ENCODE results near the gene CNOT11.
"Not testable (repeated sequence)": the region's sequence is repeated elsewhere in the genome, so short reads cannot be mapped to it uniquely, and the experiment has no call there.

CNOT11 gene

DNA sequence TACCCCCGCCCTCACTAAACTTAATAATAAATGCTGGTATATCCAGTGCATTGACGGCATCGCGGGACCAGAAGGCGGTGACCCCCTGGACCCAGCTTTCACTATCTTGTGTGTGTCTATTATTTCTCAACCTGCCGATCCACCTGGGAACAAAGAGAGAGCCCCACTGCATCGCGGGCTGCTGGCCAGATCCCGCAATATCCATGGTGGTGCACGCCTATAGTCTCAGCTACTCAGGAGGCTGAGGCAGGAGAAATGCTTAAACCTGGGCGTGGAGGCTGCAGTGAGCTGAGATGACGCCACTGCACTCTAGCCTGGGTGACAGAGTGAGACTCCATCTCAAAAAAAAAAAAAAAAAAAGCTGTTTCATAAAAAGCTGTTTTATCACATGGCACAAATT is 7.8 kb upstream of the CNOT11 start:
- not testable (repeated sequence) for DNase-seq (ENCODE audit: low read depth in 2 of 3, low spot score in 1 of 3)

DNA sequence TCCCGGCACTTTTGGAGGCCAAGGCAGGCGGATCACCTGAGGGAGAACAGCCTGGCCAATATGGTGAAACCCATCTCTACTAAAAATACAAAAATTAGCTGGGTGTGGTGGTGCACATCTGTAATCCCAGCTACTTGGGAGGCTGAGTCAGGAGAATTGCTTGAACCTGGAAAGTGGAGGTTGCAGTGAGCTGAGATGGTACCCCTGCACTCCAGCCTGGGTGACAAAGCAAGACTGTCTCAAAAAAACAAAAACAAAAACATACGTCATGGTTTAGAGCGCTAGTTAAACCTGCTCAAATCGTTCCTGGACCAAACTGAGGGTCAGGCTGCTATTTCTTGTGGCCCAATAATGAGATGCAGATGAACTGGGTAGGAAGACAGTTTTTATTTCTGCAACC is 7.2 kb upstream of the CNOT11 start:
- DNase-seq (ENCODE audit: low read depth in 2 of 3, low spot score in 1 of 3) = not testable (repeated sequence)

DNA sequence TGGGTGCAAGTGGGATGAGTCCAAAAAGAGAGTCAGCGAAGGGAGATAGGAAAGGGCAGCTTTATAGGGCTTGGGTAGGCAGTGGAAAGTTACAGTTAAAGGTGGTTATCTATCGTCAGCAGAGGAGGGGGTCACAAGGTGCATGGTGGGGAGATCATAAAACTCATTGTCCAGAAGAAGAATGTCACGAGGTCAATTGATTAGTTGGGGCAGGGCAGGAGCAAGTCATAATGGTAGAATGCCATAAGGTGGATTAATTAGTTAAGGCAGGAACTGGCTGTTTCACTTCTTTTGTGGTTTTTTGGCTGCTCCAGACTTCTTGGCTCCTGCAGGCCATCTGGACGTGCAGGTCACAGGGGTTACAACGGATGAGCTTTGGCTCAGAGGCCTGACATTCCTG is 3.9 kb upstream of the CNOT11 start:
- DNase-seq (ENCODE audit: low read depth in 2 of 3, low spot score in 1 of 3) = not testable (repeated sequence)

DNA sequence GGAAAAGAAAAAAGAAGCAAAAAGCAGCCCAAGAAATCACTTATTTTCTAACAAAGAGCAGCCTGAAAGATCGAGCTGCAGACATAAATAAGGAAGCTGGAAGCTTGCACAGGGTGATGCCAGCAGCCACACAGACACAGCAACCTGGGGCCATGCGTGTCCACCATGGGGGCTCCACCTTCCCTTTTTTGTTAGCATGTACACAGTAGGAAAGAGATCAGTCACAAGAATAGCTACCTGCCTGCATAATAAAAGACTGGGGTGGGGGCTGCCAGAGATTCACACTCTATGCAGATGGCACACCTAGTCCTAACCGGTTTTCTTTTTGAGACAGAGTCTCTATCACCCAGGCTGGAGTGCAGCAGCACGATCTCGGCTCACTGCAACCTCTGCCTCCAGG is 2.9 kb upstream of the CNOT11 start:
- no peak for DNase-seq (ENCODE audit: low read depth in 2 of 3, low spot score in 1 of 3)

DNA sequence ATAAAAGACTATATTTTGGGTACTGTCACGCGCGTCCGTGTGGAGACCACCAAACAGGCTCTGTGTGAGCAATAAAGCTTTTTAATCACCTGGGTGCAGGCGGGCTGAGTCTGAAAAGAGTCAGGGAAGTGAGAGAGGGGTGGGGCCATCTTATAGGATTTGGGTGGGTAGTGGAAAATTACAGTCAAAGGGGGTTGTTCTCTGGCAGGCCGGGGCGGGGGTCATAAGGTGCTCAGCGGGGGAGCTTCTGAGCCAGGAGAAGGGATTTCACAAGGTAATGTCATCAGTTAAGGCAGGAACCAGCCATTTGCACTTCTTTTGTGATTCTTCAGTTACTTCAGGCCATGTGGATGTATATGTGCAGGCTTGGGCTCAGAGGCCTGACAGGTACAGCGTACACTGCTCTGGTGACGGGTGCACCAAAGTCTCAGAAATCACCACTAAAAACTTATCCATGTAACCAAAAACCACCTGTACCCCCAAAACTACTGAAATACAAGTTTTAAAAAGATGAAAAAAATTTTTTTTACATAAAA is 1.4 kb upstream of the CNOT11 start:
- DNase-seq (ENCODE audit: low read depth in 2 of 3, low spot score in 1 of 3) = not testable (repeated sequence)

DNA sequence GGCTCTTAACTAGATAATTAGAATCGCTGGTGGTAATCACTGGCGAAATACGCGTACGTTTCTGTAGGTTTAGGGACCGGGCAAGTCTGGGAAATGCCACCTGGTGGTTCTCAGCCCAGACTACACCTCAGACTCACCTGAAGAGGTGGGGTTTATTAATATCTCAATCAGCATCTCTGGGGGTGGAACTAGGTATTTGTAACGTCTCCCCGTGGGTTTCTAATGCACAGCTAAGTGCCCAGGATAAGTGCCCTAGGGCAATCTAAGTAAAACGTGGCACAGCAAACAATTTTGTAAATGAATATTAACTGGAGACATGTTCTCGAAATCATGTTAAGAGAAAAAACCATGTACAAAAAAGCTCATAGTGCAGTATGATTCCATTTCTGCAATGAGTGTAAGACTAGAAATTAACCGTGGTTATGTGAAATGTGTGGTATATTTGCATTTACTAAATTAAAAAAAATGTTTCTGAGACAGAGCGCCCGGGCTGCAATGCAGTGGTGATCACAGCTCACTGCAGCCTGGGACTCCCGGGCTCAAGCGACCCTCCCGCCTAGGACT is 760 bp upstream of the CNOT11 start:
- no peak for DNase-seq (ENCODE audit: low read depth in 2 of 3, low spot score in 1 of 3)

DNA sequence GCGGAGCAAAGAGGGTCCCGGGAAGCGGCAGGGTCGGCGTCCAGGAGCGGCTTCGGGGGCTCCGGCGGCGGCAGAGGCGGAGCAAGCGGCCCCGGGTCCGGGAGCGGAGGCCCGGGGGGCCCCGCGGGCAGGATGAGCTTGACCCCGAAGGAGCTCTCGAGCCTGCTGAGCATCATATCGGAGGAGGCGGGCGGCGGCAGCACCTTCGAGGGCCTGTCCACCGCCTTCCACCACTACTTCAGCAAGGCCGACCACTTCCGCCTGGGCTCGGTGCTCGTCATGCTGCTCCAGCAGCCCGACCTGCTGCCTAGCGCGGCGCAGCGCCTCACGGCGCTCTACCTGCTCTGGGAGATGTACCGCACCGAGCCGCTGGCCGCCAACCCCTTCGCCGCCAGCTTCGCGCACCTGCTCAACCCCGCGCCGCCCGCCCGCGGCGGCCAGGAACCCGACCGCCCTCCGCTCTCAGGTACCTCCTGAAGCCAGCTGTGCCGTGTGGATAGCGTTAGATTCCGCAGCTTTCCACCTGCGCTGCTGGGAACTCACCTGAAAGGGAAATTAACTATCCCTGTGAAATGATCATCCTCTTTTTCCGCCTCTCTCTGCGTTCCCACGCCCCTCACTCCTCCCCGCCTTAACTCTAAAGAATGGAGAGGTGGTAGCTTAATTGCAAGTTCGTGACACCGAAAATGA is 472 bp downstream of the CNOT11 start:
- peak; percentile 45 to 64 (median 51) for DNase-seq (ENCODE audit: low read depth in 2 of 3, low spot score in 1 of 3)

DNA sequence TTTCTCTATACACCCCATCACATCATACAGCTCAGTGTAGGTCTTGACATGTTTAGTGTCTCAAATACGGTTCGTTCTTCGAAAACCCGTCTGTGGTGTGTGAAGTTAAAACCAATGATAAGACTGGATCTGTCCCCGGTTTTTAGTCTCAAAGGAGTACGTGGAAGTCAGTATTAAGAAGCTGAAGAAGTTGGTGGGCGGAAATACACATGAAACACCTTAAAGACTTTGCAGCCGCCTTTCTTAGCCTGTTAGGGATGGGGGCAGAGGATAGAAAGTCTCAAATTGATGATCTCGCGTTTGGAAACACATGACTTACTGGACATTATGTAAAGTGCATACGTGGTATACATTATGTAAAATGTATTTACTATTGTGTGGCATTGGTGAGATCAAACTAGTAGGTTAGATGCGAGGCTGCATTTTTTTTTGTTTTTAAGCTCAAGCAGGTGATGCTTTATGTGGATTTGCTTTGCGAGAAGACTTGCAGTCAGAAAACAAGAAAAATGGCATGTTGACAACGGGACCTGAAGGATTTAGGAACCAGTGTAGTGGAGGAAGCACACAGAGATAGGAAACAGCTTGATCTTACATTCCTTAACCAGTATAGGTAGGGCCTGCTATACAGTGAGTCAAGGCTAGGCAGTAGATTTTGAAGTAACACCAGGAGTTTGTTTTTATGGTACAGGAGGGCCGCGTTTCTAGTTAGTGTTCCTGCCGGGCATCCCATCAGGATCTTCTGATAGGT is 1.2 kb downstream of the CNOT11 start:
- no peak for DNase-seq (ENCODE audit: low read depth in 2 of 3, low spot score in 1 of 3)

DNA sequence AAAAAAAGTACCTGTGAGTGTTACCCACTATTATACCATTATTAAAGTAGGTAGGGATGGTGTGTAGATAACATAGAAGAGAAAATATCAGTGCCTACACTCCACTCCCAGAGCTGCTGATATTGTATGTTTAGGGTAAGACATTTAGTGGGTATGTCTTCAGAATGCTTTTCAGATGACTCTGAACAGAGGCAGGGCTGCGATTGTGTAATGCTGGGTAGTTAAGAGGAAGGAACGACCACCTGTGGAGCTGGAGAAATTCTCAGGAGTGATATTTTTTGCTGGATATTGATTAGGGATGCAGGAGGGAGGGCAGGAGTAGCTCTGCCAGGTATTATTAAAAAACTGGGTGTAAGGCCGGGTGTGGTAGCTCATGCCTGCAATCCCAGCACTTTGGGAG is 2.8 kb downstream of the CNOT11 start:
- DNase-seq (ENCODE audit: low read depth in 2 of 3, low spot score in 1 of 3) = no peak

DNA sequence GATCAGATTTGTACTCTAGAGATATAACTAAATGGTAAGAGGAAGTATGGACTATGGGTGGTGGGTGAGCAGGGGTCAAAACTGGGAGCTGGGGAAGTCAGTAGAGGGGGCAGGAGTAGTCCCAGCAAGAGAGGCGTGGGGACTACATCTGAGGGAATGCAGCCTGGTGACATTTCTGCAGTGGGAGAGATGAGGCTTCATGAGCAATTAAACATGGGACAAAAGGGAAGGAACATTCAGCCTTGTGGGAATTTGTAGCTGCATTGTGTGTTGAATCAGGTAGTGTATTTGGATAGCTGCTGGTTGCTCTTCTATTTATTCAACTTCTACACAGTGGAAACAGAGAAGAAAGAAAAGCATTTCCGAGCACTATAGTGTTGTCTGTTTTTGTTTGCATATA is 3.6 kb downstream of the CNOT11 start:
- no peak for DNase-seq (ENCODE audit: low read depth in 2 of 3, low spot score in 1 of 3)

DNA sequence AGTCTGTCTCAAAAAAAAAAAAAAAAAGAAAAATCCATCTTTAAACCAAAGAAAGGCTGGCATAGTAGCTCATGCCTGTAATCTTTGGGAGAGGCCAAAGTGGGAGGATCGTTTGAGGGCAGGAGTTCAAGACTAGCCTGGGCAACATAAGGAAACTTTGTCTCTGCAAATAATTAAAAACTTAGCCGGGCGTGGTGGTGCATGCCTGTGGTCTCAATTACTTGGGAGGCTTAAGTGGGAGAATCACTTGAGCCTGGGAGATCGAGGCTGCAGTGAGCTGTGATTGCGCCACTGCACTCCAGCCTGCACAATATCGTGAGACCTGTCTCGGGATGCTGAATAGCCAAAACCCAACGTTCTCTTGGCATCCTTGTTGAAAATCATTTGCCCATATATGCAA is 6.1 kb downstream of the CNOT11 start:
- no peak for DNase-seq (ENCODE audit: low read depth in 2 of 3, low spot score in 1 of 3)

DNA sequence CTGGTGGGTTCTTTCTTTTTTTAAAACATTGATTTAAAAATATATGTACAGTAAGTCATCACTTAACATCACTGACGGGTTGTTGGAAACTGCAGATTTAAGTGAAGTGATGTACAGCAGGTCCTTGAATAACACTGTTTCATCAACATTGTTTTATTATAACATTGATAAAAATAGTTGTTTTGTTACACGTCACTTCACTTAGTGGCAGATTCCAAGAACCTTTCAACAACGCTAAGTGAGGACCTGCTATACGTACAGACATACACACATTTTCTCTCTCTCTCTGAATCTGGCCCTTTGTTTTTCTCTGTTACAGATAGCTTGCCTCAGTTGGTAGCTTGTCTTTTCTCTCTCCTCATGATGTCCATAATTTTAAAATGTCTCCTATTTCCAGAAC is 9.5 kb downstream of the CNOT11 start:
- no peak for DNase-seq (ENCODE audit: low read depth in 2 of 3, low spot score in 1 of 3)

DNA sequence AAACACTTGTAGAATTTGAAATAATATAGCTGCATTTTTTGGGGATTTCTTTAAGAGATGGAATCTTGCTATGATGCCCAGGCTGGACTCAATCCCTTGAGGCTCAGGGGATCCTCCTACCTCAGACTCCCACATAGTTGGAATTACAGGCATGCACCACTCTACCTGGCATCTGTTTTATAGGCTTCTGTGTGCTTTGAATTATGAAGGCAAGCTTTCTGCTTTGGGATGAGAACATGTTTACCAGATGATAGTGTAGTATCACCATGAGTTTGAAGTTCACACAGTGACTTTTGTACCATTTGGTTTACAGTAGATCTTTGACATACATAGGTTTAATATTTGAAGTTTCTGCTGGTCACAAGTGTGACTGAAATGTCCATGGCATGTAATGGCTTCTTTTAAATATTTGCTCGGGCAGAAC is 10.7 kb downstream of the CNOT11 start:
- no peak for DNase-seq (ENCODE audit: low read depth in 2 of 3, low spot score in 1 of 3)

DNA sequence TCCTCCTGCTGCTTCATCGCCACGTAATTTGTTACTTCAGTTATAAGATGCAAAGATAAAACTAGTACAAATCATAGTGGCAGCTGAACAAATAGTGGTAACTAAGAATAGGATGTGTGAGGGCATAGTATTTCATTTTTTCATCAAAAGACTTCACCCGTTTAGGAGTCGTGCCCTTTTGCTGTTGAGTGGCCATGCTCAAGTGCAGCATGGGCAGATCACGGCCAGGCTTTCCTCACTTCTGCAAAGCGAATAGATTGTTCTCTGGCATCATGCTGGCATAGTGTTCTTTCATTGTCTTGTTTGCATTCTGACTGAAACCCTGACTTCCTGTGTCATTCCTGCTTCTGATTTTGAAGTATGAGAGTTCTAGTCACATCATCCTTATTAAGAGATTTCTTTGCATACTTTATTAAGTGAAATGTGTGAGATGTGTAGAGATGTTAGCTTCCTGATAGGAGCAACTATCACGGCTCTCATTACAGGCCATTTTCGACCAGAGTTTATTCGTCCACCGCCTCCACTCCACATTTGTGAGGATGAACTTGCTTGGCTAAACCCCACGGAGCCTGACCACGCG is 11.8 kb downstream of the CNOT11 start:
- DNase-seq (ENCODE audit: low read depth in 2 of 3, low spot score in 1 of 3) = no peak

DNA sequence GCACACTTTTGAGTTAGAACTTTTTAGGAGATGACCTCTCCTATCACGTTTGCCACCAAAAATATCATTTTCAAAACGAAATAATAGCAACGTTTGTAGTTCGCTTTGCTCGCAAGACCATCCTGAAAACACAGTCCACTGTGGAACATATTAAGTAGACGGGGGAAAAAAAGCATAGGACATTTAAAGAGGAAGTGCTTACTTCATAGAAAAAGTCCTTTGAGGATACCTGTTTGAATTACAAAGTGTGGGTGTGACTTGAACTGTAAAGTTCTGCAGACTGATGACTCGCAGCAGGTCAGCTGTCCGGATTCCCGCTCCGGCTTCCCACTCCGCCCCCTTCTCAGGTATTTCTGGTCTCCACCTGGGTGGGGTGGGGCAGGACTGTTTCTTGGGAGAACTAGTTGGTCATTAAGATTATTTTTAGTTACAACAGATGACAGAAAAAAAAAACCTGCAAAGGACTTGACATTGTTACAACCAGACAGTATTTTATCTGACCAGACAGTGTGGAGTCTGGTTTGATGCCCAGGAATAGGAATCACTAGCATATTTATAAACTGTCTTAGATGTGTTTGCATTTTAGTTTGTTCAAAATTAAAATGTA is 13.3 kb downstream of the CNOT11 start:
- no peak for DNase-seq (ENCODE audit: low read depth in 2 of 3, low spot score in 1 of 3)

DNA sequence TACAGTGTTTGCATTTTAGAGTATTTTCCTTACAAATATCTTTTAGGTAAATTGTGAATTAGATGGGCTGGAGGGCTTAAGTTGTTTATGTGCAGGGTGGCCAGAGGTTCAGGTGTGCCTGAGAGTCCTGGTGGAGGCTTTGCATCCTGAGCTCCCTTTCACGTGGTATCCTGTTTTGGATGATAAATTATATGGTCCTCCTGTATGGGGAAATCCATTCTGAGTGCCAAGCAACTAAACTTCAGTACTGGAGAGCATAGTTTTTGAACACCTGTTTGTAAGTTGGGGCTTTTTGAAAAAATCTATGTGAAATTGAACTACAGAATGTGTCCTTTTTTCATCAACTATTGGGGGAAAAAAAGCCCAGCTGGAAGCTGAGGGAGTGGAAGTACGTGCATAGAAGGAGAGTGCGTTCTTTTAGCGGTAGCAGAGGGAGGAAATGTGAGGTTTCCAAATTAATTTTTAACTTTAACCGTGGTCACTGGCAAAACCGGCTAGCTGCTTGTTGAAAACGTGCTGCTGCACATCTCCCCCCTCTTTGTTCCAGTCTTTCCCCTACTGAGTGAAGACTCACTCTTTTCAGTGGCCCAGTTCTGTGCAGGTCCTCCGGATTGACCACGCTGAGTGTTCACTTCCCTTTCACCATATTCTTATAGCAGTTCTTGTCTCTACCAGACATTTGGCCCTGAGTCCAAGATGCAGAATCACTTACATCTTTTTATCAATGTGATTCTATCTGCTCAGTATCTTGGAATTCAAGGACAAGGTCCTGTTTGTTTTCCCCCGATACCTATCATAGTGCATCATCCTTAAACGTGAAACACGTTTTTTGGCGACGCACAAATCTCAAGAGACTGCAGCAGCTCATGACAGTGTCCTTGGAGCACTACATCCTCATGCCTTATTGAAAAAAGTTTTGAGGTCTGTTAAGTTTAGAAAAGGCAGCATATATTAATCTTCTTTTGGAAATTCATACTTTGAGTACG is 15.3 kb downstream of the CNOT11 start:
- no peak for DNase-seq (ENCODE audit: low read depth in 2 of 3, low spot score in 1 of 3)

DNA sequence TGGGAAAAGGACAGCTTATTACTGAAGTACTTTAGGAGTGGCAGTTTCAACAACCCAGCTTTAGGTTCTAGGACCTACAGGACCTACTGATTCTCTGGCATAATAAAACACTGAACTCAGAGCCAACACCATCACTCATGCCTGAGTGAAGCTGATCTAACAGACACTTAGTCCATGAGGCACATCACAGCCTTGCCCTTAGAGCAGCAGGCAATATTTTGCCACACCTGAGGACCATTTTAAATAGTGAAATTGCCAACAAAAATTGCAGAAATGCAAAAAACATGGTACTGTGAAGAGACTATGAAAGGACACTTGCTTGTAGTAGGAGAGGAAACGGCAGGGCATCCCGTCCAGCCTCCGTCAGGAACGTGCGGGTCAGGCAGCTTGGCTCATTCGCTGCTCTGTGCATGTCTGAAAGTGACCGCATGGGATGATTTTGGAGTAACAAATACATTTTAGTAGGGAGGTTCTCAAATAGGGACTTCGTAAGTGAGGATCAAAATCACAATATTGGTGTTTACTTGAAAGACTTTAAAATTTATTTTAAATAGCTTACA is 18.1 kb downstream of the CNOT11 start:
- DNase-seq (ENCODE audit: low read depth in 2 of 3, low spot score in 1 of 3) = no peak

DNA sequence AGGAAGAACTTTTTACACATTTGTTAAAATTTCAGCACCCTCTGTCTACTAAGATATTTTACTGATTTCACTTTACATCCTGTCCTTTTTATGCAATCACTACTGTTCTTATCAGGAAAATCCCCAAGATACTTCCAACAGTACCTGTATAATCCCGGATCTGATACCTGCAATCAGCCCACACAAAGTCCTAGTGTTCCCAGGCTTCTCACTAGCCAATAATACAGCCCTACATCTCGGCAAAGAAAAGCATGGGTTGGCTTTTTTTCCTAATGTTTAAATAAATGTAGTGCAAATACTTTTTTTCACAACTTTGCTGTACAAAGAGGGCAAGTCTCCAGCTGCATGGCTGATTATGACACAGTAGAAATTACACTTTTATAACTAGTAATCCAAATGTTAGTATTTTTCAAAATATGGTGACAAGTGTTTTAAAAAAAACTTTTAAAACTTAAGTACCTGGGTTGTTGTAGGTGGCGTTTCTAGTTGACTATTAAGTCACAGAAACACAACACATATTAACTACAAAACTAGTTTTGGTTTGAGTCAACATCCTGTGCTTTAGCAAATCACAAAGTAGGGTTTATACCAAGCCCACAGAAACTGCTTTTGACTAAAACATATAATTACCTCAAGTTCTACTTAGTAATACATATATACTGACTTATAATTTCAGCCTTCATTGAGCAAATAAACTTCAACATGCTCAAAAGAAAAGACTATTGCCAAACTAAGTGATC is 19.5 kb downstream of the CNOT11 start:
- DNase-seq (ENCODE audit: low read depth in 2 of 3, low spot score in 1 of 3) = no peak

DNA sequence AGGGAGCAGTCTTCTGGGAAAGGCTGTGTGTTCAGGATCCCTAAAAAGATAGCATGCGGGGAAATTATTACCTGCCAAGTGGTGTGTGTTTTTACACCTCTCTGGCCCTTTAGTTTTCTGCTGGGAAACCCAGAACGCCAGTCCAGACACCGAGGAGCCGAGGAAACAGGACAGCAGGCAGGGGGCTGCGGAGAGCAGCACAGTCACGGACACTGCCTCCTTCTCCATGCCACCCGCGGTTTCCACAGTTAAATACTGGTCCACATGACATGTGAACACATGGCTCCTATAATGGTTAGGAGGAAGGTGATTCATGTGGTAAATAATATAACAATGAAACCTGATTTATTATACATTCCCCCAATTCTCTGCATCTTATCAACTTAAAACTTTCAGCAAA is 20.4 kb downstream of the CNOT11 start:
- DNase-seq (ENCODE audit: low read depth in 2 of 3, low spot score in 1 of 3) = no peak

Measured in stimulated activated CD4-positive, alpha-beta T cell treated with anti-CD3 and anti-CD28 coated beads, Interleukin-12 subunit alpha, Interleukin-12 subunit beta, amount 100 ng/mL, for 48 hours (primary cell).